OCI-LY1 (cell line): ENCODE results near the gene PPP2R5B.

ENCODE experiments used
- H2AFZ ChIP-seq: fragments of 200-600 bp; sonication (generic), shearing (Covaris generic); 2 replicates; pipeline ENCODE4 v1.6.0; 2014; ENCODE audit warnings: antibody characterized with exemption, mild to moderate bottlenecking, low read length
- H3F3A ChIP-seq: fragments of 200-600 bp; sonication (generic), shearing (Covaris generic); 2 replicates; pipeline ENCODE4 v1.6.0; 2014; ENCODE audit warnings: mild to moderate bottlenecking, antibody characterized with exemption, low read length, moderate library complexity; ENCODE audit not compliant: insufficient read depth
- H3K27ac ChIP-seq: fragments of 200-600 bp; sonication (generic); 2 replicates; pipeline ENCODE4 v1.5.1; 2014; ENCODE audit warnings: low read length, mixed run types, mild to moderate bottlenecking, low read depth; ENCODE audit not compliant: poor library complexity, severe bottlenecking
- H3K27me3 ChIP-seq: fragments of 200-600 bp; sonication (generic); 2 replicates; pipeline ENCODE4 v1.6.0; 2014; ENCODE audit warnings: antibody characterized with exemption, mild to moderate bottlenecking, low read length, moderate library complexity; ENCODE audit not compliant: insufficient read depth
- H3K36me3 ChIP-seq: fragments of 200-600 bp; sonication (generic); 2 replicates; pipeline ENCODE4 v1.6.1; 2014; ENCODE audit warnings: mild to moderate bottlenecking, antibody characterized with exemption, low read length, moderate library complexity, mixed read lengths; ENCODE audit not compliant: insufficient read depth
- H3K4me1 ChIP-seq: fragments of 200-600 bp; sonication (generic); 2 replicates; pipeline ENCODE4 v1.5.1; 2014; ENCODE audit warnings: mild to moderate bottlenecking, low read length, moderate library complexity; ENCODE audit not compliant: insufficient read depth, severe bottlenecking
- H3K4me2 ChIP-seq: fragments of 200-600 bp; sonication (generic), shearing (Covaris generic); 2 replicates; pipeline ENCODE4 v1.6.1; 2014; ENCODE audit warnings: low read length
- H3K4me3 ChIP-seq: fragments of 200-600 bp; sonication (generic); 2 replicates; pipeline ENCODE4 v1.5.1; 2014; ENCODE audit warnings: low read length, low read depth, mild to moderate bottlenecking, mixed read lengths; ENCODE audit not compliant: poor library complexity, severe bottlenecking
- H3K79me2 ChIP-seq: fragments of 200-600 bp; shearing (Covaris generic); 2 replicates; pipeline ENCODE4 v1.6.1; 2016; ENCODE audit warnings: mixed run types, low read length, mixed read lengths; ENCODE audit not compliant: insufficient read depth
- H3K9ac ChIP-seq: fragments of 200-600 bp; sonication (generic), shearing (Covaris generic); 2 replicates; pipeline ENCODE4 v1.6.1; 2014; ENCODE audit warnings: mild to moderate bottlenecking, low read length, mixed read lengths
- H3K9me2 ChIP-seq: fragments of 200-600 bp; sonication (generic), shearing (Covaris generic); 2 replicates; pipeline ENCODE4 v1.6.1; 2014; ENCODE audit warnings: low read depth, mild to moderate bottlenecking, low read length, mixed read lengths
- H3K9me3 ChIP-seq: fragments of 200-600 bp; shearing (Covaris generic); 2 replicates; pipeline ENCODE4 v1.6.1; 2014; ENCODE audit warnings: low read length, mixed read lengths
- H4K20me1 ChIP-seq: fragments of 200-600 bp; sonication (generic), shearing (Covaris generic); 2 replicates; pipeline ENCODE4 v1.6.0; 2016; ENCODE audit warnings: mild to moderate bottlenecking, low read length; ENCODE audit not compliant: insufficient read depth
- EZH2 ChIP-seq: fragments of 200-600 bp; sonication (generic), shearing (Covaris generic); IDR thresholded peaks from 2 replicates; pipeline ENCODE4 v1.8.0; 2017; ENCODE audit warnings: borderline replicate concordance, mixed run types, mild to moderate bottlenecking, antibody characterized with exemption, low read length, moderate library complexity, mixed read lengths
- TF ChIP-seq, protein P1 (sequence below): fragments of 200-600 bp; sonication (generic), shearing (Covaris generic); IDR thresholded peaks from 2 replicates; pipeline ENCODE4 v1.5.1; 2017; ENCODE audit warnings: mild to moderate bottlenecking, antibody characterized with exemption, low read length, moderate library complexity, mixed read lengths

The PPP2R5B gene

DNA sequence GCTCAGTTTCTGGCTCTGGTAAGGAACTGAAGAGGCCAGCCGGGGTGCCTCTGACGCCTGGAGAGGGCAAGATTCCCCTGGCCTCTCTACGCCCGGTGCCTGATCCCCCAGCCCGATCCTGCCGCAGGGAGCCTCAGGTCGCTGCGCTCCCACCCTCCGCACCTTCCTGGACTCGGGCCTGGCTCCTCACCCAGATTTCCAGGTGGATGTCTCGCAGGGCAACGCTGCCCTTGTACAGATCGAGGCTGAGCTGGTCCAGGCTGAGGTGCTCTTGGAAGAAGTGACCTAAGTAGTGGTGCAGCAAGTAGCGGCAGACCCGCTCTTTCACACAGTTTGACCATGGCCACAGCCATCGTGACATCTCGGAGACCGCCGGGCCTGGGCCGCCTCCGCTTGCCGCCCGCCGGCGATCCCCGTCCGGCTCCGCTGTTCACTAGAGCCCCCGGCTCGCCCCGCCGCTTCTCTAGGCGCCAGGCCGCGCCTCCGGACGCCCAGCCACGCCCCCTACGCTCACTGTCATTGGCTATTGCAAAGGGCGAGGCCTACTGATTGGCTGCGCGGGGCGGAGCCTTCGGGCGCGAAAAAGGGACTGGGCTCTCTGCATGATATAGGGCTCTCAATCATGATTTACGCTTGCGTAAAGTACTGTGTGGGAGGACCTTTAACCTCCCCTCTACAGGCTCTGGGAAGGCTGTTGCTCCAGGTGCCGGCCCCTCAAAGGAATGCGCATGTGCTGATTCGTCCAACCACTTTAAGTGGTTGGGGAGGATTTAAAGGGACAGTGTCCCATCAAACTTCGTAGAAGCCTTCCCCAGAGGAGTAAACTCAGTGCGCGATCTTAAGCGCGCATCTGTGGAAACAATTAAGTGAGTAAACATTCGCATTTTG lies 7.5 kb upstream of the PPP2R5B start, which contains the start of gene ATG2A:
TSS of gene ATG2A (minus strand) at position 435 of the 888 bp plus-strand sequence. CDS start at position 361, 74 bp downstream.
- H2AFZ ChIP-seq, result peak within 1 kb of the TSS; percentile 29; the same call in 1 of the 2 replicates
- peak within 1 kb of the TSS; percentile 62 for H3K27ac ChIP-seq
- no peaks in the 10 kb centered on the region for H3K9me3 ChIP-seq

DNA sequence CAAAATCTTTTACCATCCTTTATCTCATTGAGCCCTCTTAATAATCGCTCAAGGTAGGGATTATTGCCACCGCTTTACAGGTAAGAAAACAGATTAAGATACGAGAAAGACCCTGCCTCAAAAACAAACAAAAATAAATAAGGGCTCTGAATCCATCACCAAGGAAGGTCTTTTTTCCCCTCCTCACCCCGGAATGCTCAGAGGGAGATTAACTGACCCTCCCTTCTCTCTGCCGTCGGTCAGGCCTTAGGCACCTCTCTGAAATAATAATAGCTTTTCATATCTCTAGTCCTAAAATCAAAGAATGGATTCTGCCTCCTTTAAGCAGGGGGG lies 6.9 kb upstream of the PPP2R5B start:
- peak overlapping the region; percentile 29; the same call in 1 of the 2 replicates for H2AFZ ChIP-seq
- H3K4me3 ChIP-seq, result peak overlapping the region; percentile 59
- peak overlapping the region; percentile 83 for H3K4me2 ChIP-seq
- no peaks in the 10 kb centered on the region for H3K9me3 ChIP-seq
- peak overlapping the region; percentile 68 for H3K9ac ChIP-seq
- H3K79me2 ChIP-seq, result no peaks in the 10 kb centered on the region
- no peaks in the 10 kb centered on the region for H3K9me2 ChIP-seq
- H3K4me1 ChIP-seq, result peaks cover 38% of the 10 kb centered on the region
- H4K20me1 ChIP-seq, result no peaks in the 10 kb centered on the region
- H3K27me3 ChIP-seq, result no peaks in the 10 kb centered on the region
- H3K27ac ChIP-seq, result peak overlapping the region; percentile 56
- TF ChIP-seq EZH2, result no peak
- TF ChIP-seq, protein P1, sequence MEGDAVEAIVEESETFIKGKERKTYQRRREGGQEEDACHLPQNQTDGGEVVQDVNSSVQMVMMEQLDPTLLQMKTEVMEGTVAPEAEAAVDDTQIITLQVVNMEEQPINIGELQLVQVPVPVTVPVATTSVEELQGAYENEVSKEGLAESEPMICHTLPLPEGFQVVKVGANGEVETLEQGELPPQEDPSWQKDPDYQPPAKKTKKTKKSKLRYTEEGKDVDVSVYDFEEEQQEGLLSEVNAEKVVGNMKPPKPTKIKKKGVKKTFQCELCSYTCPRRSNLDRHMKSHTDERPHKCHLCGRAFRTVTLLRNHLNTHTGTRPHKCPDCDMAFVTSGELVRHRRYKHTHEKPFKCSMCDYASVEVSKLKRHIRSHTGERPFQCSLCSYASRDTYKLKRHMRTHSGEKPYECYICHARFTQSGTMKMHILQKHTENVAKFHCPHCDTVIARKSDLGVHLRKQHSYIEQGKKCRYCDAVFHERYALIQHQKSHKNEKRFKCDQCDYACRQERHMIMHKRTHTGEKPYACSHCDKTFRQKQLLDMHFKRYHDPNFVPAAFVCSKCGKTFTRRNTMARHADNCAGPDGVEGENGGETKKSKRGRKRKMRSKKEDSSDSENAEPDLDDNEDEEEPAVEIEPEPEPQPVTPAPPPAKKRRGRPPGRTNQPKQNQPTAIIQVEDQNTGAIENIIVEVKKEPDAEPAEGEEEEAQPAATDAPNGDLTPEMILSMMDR, result no peak
- H3K36me3 ChIP-seq, result peaks cover 3% of the 10 kb centered on the region; the same call in 1 of the 2 replicates
- H3F3A ChIP-seq, result no peaks in the 10 kb centered on the region

More for the DNA sequence above, 7.5 kb upstream of the PPP2R5B start, which contains the start of gene ATG2A:
- no peaks in the 10 kb centered on the region for H4K20me1 ChIP-seq
- peak within 1 kb of the TSS; percentile 95 for H3K9ac ChIP-seq
- H3K9me2 ChIP-seq, result no peaks in the 10 kb centered on the region
- H3K27me3 ChIP-seq, result no peaks in the 10 kb centered on the region
- no peak for TF ChIP-seq EZH2
- TF ChIP-seq, protein P1, result no peak
- H3K4me3 ChIP-seq, result peak within 1 kb of the TSS; percentile 89
- peaks cover 38% of the 10 kb centered on the region for H3K4me1 ChIP-seq
- H3F3A ChIP-seq, result no peaks in the 10 kb centered on the region
- H3K79me2 ChIP-seq, result no peaks in the 10 kb centered on the region
- peak within 1 kb of the TSS; percentile 96 for H3K4me2 ChIP-seq
- peaks cover 6% of the 10 kb centered on the region; the same call in 1 of the 2 replicates for H3K36me3 ChIP-seq

DNA sequence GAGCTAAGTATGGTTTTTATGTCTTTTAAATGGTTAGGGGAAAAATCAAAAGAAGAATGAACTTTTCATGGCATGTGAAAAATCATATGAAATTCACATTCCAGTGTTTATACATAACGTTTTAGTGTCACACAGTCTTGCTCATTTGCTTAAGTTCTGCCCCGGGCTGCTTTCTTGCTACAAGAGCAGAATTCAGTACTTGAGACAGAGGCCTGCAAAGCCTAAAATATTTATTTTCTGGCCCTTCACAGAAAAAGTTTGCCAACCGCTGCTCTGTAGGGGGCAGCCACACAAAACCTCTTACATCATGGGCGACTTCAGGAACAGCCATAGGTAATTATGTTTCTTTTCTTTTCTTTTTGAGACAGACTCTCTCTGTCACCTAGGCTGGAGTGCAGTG lies 6.5 kb upstream of the PPP2R5B start:
- TF ChIP-seq, protein P1, result peak; percentile 60; the same call in 1 of the 2 replicates
- TF ChIP-seq EZH2, result no peak
- Histone ChIP-seq H3K9ac (peak overlapping the region; percentile 68), H3K4me2 (peak overlapping the region; percentile 83), H3K9me2 (no peaks in the 10 kb centered on the region), H3K27me3 (no peaks in the 10 kb centered on the region), H4K20me1 (no peaks in the 10 kb centered on the region), H3K36me3 (peaks cover 3% of the 10 kb centered on the region; the same call in 1 of the 2 replicates), H3K79me2 (no peaks in the 10 kb centered on the region), H3K9me3 (no peaks in the 10 kb centered on the region), H3K4me1 (peaks cover 38% of the 10 kb centered on the region), H3K27ac (peak overlapping the region; percentile 56), H3K4me3 (peak overlapping the region; percentile 59), H2AFZ (peak overlapping the region; percentile 29; the same call in 1 of the 2 replicates), H3F3A (no peaks in the 10 kb centered on the region)
